ENCODE results near the gene TAS2R30.

Gene TAS2R30

GRCh38 chr12:11134305-11134704, at the start of gene TAS2R30:
TSS of gene TAS2R30 (minus strand) at chr12:11134644. CDS start at chr12:11134244, 400 bp downstream.
- DNase-seq (ENCODE audit: low read depth in 3 of 3, low spot score in 1 of 3) = no peak

- no peak for DNase-seq (ENCODE audit: low read depth in 3 of 3, low spot score in 1 of 3)
Measured at GRCh38 chr12:11183011-11183410, 48.6 kb upstream of the TAS2R30 start.

- DNase-seq (ENCODE audit: low read depth in 3 of 3, low spot score in 1 of 3) = no peak
Measured at GRCh38 chr12:11182529-11182928, 48.1 kb upstream of the TAS2R30 start.

GRCh38 chr12:11178250-11178649, 43.8 kb upstream of the TAS2R30 start:
- no peak for DNase-seq (ENCODE audit: low read depth in 3 of 3, low spot score in 1 of 3)

- DNase-seq (ENCODE audit: low read depth in 3 of 3, low spot score in 1 of 3) = no peak
Measured at GRCh38 chr12:11174022-11174421, 39.6 kb upstream of the TAS2R30 start.

- DNase-seq (ENCODE audit: low read depth in 3 of 3, low spot score in 1 of 3) = no peak
Measured at GRCh38 chr12:11171969-11172675, 37.7 kb upstream of the TAS2R30 start.

- DNase-seq (ENCODE audit: low read depth in 3 of 3, low spot score in 1 of 3) = peak; percentile 62 to 74 (median 72)
Measured at GRCh38 chr12:11171145-11171968, 36.9 kb upstream of the TAS2R30 start, which contains the start of gene SMIM10L1. TSS of gene SMIM10L1 (plus strand) at chr12:11171194. CDS start at chr12:11171357, 163 bp downstream.

GRCh38 chr12:11170810-11171144, 36.3 kb upstream of the TAS2R30 start:
- DNase-seq (ENCODE audit: low read depth in 3 of 3, low spot score in 1 of 3) = no peak

- no peak for DNase-seq (ENCODE audit: low read depth in 3 of 3, low spot score in 1 of 3)
Measured at GRCh38 chr12:11166300-11166699, 31.9 kb upstream of the TAS2R30 start.

- no peak for DNase-seq (ENCODE audit: low read depth in 3 of 3, low spot score in 1 of 3)
Measured at GRCh38 chr12:11164384-11164783, 29.9 kb upstream of the TAS2R30 start.

GRCh38 chr12:11162502-11162901, 28.1 kb upstream of the TAS2R30 start:
- DNase-seq (ENCODE audit: low read depth in 3 of 3, low spot score in 1 of 3) = no peak

GRCh38 chr12:11158885-11159444, 24.5 kb upstream of the TAS2R30 start:
- no peak for DNase-seq (ENCODE audit: low read depth in 3 of 3, low spot score in 1 of 3)

- DNase-seq (ENCODE audit: low read depth in 3 of 3, low spot score in 1 of 3) = no peak
Measured at GRCh38 chr12:11154400-11154925, 20.0 kb upstream of the TAS2R30 start.

GRCh38 chr12:11152725-11153124, 18.3 kb upstream of the TAS2R30 start:
- DNase-seq (ENCODE audit: low read depth in 3 of 3, low spot score in 1 of 3) = no peak

- DNase-seq (ENCODE audit: low read depth in 3 of 3, low spot score in 1 of 3) = no peak
Measured at GRCh38 chr12:11150832-11151231, 16.4 kb upstream of the TAS2R30 start.

GRCh38 chr12:11147420-11147819, 13.0 kb upstream of the TAS2R30 start:
- no peak for DNase-seq (ENCODE audit: low read depth in 3 of 3, low spot score in 1 of 3)

GRCh38 chr12:11144297-11144696, 9.9 kb upstream of the TAS2R30 start:
- no peak for DNase-seq (ENCODE audit: low read depth in 3 of 3, low spot score in 1 of 3)

GRCh38 chr12:11143352-11143751, 8.9 kb upstream of the TAS2R30 start:
- no peak for DNase-seq (ENCODE audit: low read depth in 3 of 3, low spot score in 1 of 3)

- no peak for DNase-seq (ENCODE audit: low read depth in 3 of 3, low spot score in 1 of 3)
Measured at GRCh38 chr12:11136075-11136474, 1.6 kb upstream of the TAS2R30 start.

GRCh38 chr12:11133816-11134215, 628 bp downstream of the TAS2R30 start:
- DNase-seq (ENCODE audit: low read depth in 3 of 3, low spot score in 1 of 3) = no peak

GRCh38 chr12:11133162-11133561, 1.3 kb downstream of the TAS2R30 start:
- no peak for DNase-seq (ENCODE audit: low read depth in 3 of 3, low spot score in 1 of 3)

- no peak for DNase-seq (ENCODE audit: low read depth in 3 of 3, low spot score in 1 of 3)
Measured at GRCh38 chr12:11130999-11131398, 3.4 kb downstream of the TAS2R30 start.
